Esophagus (tissue), 2 donors: ENCODE results near the gene VDAC2. TPM values are rescaled to one million over a fixed set of nuclear protein-coding genes. Genes with fewer than 3 reads are reported as not detected.

Experiments used
- H3K27ac ChIP-seq, 2 donors: one replicate each; pipeline ENCODE4 v1.5.1; 2013; ENCODE audit warnings: low read depth in 2 of 2, mild to moderate bottlenecking in 2 of 2, inconsistent platforms in 1 of 2, low read length in 1 of 2, moderate library complexity in 1 of 2
- H3K27me3 ChIP-seq, 2 donors: one replicate each; pipeline ENCODE4 v1.6.1; 2013; ENCODE audit warnings: low read length in 2 of 2, control low read depth in 1 of 2, mild to moderate bottlenecking in 1 of 2; ENCODE audit not compliant: insufficient read depth in 2 of 2, control insufficient read depth in 1 of 2
- H3K36me3 ChIP-seq, 2 donors: one replicate each; pipeline ENCODE4 v1.6.1; 2013; ENCODE audit warnings: low read length in 1 of 2; ENCODE audit not compliant: control insufficient read depth in 2 of 2, insufficient read depth in 2 of 2
- H3K4me1 ChIP-seq, 2 donors: one replicate each; pipeline ENCODE4 v1.6.1; 2013; ENCODE audit warnings: low read length in 1 of 2; ENCODE audit not compliant: control insufficient read depth in 2 of 2, insufficient read depth in 2 of 2
- H3K4me3 ChIP-seq, 2 donors: one replicate each; pipeline ENCODE4 v1.5.1; 2013; ENCODE audit warnings: low read length in 2 of 2, mild to moderate bottlenecking in 2 of 2, low read depth in 1 of 2, moderate library complexity in 1 of 2
- H3K9me3 ChIP-seq, 2 donors: one replicate each; pipeline ENCODE4 v1.6.1; 2013; ENCODE audit warnings: mild to moderate bottlenecking in 2 of 2, low read depth in 1 of 2, low read length in 1 of 2, moderate library complexity in 1 of 2; ENCODE audit not compliant: control insufficient read depth in 2 of 2, insufficient read depth in 1 of 2
- WGBS, 2 donors: extraction: QIAGEN DNeasy Blood & Tissue Kit; methylation state at CpG; one replicate each; pipeline ENCODE4 v1.1.7; 2013; 5-methylcytosine and 5-hydroxymethylcytosine counted together
- polyA plus RNA-seq, 2 donors: library from polyadenylated mRNA; stranded (reverse); fragments of 200-250 nt; gene quantifications; one replicate each; pipeline ENCODE4 v1.2.3, GENCODE V29; 2013
- donor health status: healthy with polysubstance abuse.
- donor health status: Bipolar disorder and iron deficiency.

The VDAC2 gene
- polyA plus RNA-seq, 2 donors, result 268 to 282 TPM

- Histone ChIP-seq H3K27ac (peak overlapping the region; percentile 85 to 88), H3K9me3 (no peaks in the 10 kb centered on the region), H3K4me3 (no peak overlapping the region), H3K4me1 (no peaks in the 10 kb centered on the region), H3K36me3 (no peaks in the 10 kb centered on the region), H3K27me3 (no peaks in the 10 kb centered on the region)
- 56 to 75% methylated on average over 25 of the region's 25 CpGs for WGBS, 2 donors
These were observed 51.5 kb downstream of the VDAC2 start for GRCh38 chr10:75261813-75262705.

DNA sequence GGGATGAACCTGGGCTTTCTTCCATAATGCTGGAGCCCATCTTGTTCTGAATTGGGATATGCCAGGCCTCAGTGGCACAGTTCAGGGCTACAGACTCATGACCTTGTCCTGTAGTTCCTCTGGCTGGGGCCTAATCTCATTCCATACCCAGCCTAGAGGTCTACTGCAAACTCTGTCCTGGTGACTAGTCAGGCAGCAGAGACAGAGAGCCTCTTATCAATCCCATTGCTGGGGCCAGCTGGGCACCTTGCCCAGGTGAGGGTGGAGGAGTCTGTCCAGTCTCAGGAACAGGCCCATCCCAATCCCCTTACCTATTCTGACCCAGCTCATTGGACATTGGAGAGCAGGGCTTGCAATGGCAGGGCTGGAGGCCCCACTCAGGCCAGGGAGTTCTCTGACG is 53.2 kb downstream of the VDAC2 start:
- Histone ChIP-seq H3K36me3 (no peaks in the 10 kb centered on the region), H3K27me3 (no peaks in the 10 kb centered on the region), H3K4me1 (no peaks in the 10 kb centered on the region), H3K4me3 (no peak overlapping the region), H3K9me3 (no peaks in the 10 kb centered on the region), H3K27ac (peak overlapping the region; percentile 11 to 56)
- 96 to 100% methylated on average over 1 of the region's 1 CpG for WGBS, 2 donors

DNA sequence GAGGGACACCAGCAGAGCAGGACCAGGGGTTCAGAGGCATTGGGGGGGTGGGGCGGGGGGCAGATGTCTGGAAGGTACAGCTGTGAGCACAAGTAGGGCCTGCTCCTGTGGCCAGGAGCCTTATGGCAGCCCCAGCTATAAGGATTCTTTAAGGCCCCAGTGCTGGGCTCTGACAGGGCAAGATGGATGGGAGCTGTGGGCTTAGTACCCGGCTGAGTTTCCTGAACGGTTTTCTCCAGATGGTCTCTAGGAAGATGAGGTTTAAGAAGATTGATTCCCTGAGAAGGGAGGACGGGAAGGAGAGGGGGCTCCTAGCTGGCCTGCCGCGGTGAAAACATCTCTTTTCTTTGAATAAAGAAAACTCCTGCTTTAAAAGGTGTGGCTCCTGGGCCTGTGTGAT is 55.3 kb downstream of the VDAC2 start:
- WGBS, 2 donors, result 64 to 73% methylated on average over 6 of the region's 6 CpGs

DNA sequence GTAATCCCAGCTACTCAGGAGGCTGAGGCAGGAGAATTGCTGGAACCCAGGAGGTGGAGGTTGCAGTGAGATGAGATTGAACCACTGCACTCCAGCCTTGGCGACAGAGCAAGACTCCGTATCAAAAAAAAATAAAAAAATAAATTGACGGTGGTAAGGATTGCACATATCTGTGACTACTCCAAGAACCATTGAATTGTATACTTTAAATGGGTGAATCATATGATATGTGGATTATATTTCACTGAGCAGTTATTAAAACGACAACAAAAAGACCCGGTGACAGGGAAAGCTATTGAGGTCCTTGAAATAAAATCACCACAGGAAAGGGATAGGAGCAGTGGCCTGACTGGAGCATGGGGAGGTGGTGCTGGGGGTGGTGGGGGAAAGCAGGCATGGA is 56.3 kb downstream of the VDAC2 start:
- no peaks in the 10 kb centered on the region for H3K27me3 ChIP-seq
- H3K27ac ChIP-seq, result no peak overlapping the region
- H3K36me3 ChIP-seq, result no peaks in the 10 kb centered on the region
- H3K4me3 ChIP-seq, result no peak overlapping the region
- 75 to 86% methylated on average over 5 of the region's 5 CpGs for WGBS, 2 donors
- H3K4me1 ChIP-seq, result no peaks in the 10 kb centered on the region
- H3K9me3 ChIP-seq, result no peaks in the 10 kb centered on the region

More for the DNA sequence above, 55.3 kb downstream of the VDAC2 start:
- Histone ChIP-seq H3K4me1 (no peaks in the 10 kb centered on the region), H3K27me3 (no peaks in the 10 kb centered on the region), H3K4me3 (no peak overlapping the region), H3K9me3 (no peaks in the 10 kb centered on the region), H3K27ac (no peak overlapping the region), H3K36me3 (no peaks in the 10 kb centered on the region)

GRCh38 chr10:75269605-75270004 is 59.0 kb downstream of the VDAC2 start:
- no peaks in the 10 kb centered on the region for H3K27me3 ChIP-seq
- H3K4me1 ChIP-seq, result no peaks in the 10 kb centered on the region
- H3K9me3 ChIP-seq, result no peaks in the 10 kb centered on the region
- no peaks in the 10 kb centered on the region for H3K36me3 ChIP-seq
- no peak overlapping the region for H3K4me3 ChIP-seq
- 90 to 93% methylated on average over 5 of the region's 5 CpGs for WGBS, 2 donors
- no peak overlapping the region for H3K27ac ChIP-seq

GRCh38 chr10:75272094-75272493 is 61.5 kb downstream of the VDAC2 start:
- 87 to 93% methylated on average over 5 of the region's 5 CpGs for WGBS, 2 donors
- Histone ChIP-seq H3K36me3 (no peaks in the 10 kb centered on the region), H3K9me3 (no peaks in the 10 kb centered on the region), H3K27ac (no peak overlapping the region), H3K4me1 (no peaks in the 10 kb centered on the region), H3K4me3 (no peak overlapping the region), H3K27me3 (no peaks in the 10 kb centered on the region)

GRCh38 chr10:75272896-75273295 is 62.3 kb downstream of the VDAC2 start:
- H3K36me3 ChIP-seq, result no peaks in the 10 kb centered on the region
- no peaks in the 10 kb centered on the region for H3K4me1 ChIP-seq
- H3K4me3 ChIP-seq, result no peak overlapping the region
- peak overlapping the region in 1 of 2 donors; percentile 47 for H3K27ac ChIP-seq
- no peaks in the 10 kb centered on the region for H3K9me3 ChIP-seq
- WGBS, 2 donors, result 45 to 48% methylated on average over 7 of the region's 7 CpGs
- H3K27me3 ChIP-seq, result no peaks in the 10 kb centered on the region

GRCh38 chr10:75276069-75276872 is 65.7 kb downstream of the VDAC2 start:
- Histone ChIP-seq H3K4me1 (no peaks in the 10 kb centered on the region), H3K36me3 (no peaks in the 10 kb centered on the region), H3K27me3 (no peaks in the 10 kb centered on the region), H3K27ac (peak overlapping the region in 1 of 2 donors; percentile 11), H3K9me3 (no peaks in the 10 kb centered on the region), H3K4me3 (peak overlapping the region; percentile 17 to 34)
- 67 to 72% methylated on average over 41 to 46 of the region's 46 CpGs for WGBS, 2 donors

DNA sequence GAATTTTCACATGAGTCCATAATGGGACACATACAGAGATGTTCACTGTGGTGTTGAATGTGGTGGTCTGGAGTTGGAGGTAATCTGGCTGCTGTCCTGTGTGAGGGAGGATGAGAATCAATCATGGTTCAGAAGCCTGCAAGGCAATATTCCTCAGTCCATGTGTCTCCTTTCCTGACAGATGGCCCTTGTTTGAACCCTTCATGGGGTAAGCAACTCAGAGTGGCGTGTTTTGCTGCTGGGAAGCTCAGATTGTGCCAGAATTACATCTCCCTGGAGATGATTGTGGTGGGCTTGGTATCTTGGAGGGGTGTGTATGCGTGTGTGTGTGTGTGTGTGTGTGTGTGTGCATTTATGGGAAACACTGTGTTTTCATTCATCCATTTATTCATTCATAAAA is 69.6 kb downstream of the VDAC2 start:
- no peak overlapping the region for H3K4me3 ChIP-seq
- H3K27me3 ChIP-seq, result no peaks in the 10 kb centered on the region
- no peak overlapping the region for H3K27ac ChIP-seq
- 81 to 85% methylated on average over 2 of the region's 2 CpGs for WGBS, 2 donors
- peaks cover 3 to 5% of the 10 kb centered on the region in 2 donors for H3K4me1 ChIP-seq
- H3K36me3 ChIP-seq, result no peaks in the 10 kb centered on the region
- no peaks in the 10 kb centered on the region for H3K9me3 ChIP-seq
